ENCODE data around the gene PAPSS2. TPM values are rescaled to one million over a fixed set of nuclear protein-coding genes. Genes with fewer than 3 reads are reported as not detected.

Gene PAPSS2
- total and polyA plus RNA-seq, 2 donors (not counting 3 experiments of a cell fraction or from before 2014, with no cell fraction given), result 27.9 to 82.6 TPM

- Histone ChIP-seq H3K36me3 (ENCODE audit: control insufficient read depth in 2 of 2, extremely low read depth in 1 of 2, insufficient read depth in 2 of 2, low read length in 2 of 2) (peaks cover 0 to 5% of the 10 kb centered on the region in 2 experiments), H2AFZ (ENCODE audit: low read depth, low read length) (no peak overlapping the region), H3K9me1 (replicated peaks; ENCODE audit: control insufficient read depth, extremely low read depth, insufficient read depth, low read length) (peaks cover 2% of the 10 kb centered on the region), H3K27me3 (ENCODE audit: control insufficient read depth in 2 of 2, insufficient read depth in 2 of 2, low read length in 2 of 2) (no peaks in the 10 kb centered on the region), H3K9me3 (replicated peaks; ENCODE audit: control insufficient read depth, insufficient read depth, low read length) (no peaks in the 10 kb centered on the region), H3K4me3 (replicated peaks in 1 of 3; ENCODE audit: insufficient read depth in 1 of 3, low read depth in 1 of 3, low read length in 3 of 3) (no peak overlapping the region), H3K9ac (replicated peaks; ENCODE audit: extremely low read depth, insufficient read depth, low read length) (no peak overlapping the region), H3K4me1 (ENCODE audit: control insufficient read depth, extremely low read depth, insufficient read depth, low read length) (peaks cover 29% of the 10 kb centered on the region), H3K4me2 (ENCODE audit: insufficient read depth, low read length) (no peak overlapping the region), H3K79me2 (ENCODE audit: control insufficient read depth, insufficient read depth, low read length) (no peaks in the 10 kb centered on the region), H3K27ac (ENCODE audit: insufficient read depth, low read depth, low read length) (no peak overlapping the region), H4K20me1 (replicated peaks; ENCODE audit: control insufficient read depth, extremely low read depth, insufficient read depth, low read length) (no peaks in the 10 kb centered on the region)
- dilution Hi-C loops (cut with MboI; ENCODE audit: extremely low pct_ligation_motif_present, low sequenced_read_pairs), result no loop called here
- no peak for FAIRE-seq
- TF ChIP-seq POLR2A (IDR thresholded peaks at IDR 0.05; ENCODE audit: low read depth, low read length) (no peak), GATA2 (IDR thresholded peaks at IDR 0.05; ENCODE audit: insufficient read depth, insufficient read length, low read depth, low read length) (no peak), POLR2AphosphoS5 (IDR thresholded peaks at IDR 0.05; ENCODE audit: insufficient read depth, low read depth, low read length) (no peak), FOS (IDR thresholded peaks at IDR 0.05; ENCODE audit: borderline replicate concordance, insufficient read depth, low read length) (no peak), MYC (IDR thresholded peaks at IDR 0.05; ENCODE audit: low read depth, low read length) (no peak), EZH2 (IDR thresholded peaks at IDR 0.05; ENCODE audit: borderline replicate concordance, low read depth, low read length, severe bottlenecking) (no peak), JUN (IDR thresholded peaks at IDR 0.05; ENCODE audit: borderline replicate concordance, insufficient read depth, insufficient read length, low read depth) (no peak), MAX (IDR thresholded peaks at IDR 0.05; ENCODE audit: insufficient read depth, insufficient read length) (no peak)
- TF ChIP-seq, protein P1, sequence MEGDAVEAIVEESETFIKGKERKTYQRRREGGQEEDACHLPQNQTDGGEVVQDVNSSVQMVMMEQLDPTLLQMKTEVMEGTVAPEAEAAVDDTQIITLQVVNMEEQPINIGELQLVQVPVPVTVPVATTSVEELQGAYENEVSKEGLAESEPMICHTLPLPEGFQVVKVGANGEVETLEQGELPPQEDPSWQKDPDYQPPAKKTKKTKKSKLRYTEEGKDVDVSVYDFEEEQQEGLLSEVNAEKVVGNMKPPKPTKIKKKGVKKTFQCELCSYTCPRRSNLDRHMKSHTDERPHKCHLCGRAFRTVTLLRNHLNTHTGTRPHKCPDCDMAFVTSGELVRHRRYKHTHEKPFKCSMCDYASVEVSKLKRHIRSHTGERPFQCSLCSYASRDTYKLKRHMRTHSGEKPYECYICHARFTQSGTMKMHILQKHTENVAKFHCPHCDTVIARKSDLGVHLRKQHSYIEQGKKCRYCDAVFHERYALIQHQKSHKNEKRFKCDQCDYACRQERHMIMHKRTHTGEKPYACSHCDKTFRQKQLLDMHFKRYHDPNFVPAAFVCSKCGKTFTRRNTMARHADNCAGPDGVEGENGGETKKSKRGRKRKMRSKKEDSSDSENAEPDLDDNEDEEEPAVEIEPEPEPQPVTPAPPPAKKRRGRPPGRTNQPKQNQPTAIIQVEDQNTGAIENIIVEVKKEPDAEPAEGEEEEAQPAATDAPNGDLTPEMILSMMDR (IDR thresholded peaks at IDR 0.05; ENCODE audit: extremely low read depth in 1 of 2, insufficient read depth in 1 of 2, low read depth in 1 of 2, low read length in 2 of 2), result no peak
- ChIA-PET CTCF (interaction anchor here (0.9 kb wide), 1 partner anchor 13 kb away, joined by 3 read pairs; no protein-coding TSS in a partner anchor), POLR2A (no interaction called here)
- DNase-seq (ENCODE audit: low read depth, low spot score), result no peak
- no TSS peak for BruUV-seq (replicated peaks)
- intact Hi-C loops (cut with micrococcal nuclease), result no loop called here
These were observed 104.6 kb downstream of the PAPSS2 start for GRCh38 chr10:87764072-87764934.

Measured in endothelial cell of umbilical vein (primary cell).